GM21381 (cell line): ENCODE data around the gene SEMA4B.

Experiments used
- ATAC-seq: cut with Tn5 transposase; IDR thresholded peaks from one replicate; pipeline ENCODE4 v1.9.1; 2021; ENCODE audit warnings: mild to moderate bottlenecking, moderate library complexity; ENCODE audit not compliant: unreplicated experiment

Gene SEMA4B

DNA sequence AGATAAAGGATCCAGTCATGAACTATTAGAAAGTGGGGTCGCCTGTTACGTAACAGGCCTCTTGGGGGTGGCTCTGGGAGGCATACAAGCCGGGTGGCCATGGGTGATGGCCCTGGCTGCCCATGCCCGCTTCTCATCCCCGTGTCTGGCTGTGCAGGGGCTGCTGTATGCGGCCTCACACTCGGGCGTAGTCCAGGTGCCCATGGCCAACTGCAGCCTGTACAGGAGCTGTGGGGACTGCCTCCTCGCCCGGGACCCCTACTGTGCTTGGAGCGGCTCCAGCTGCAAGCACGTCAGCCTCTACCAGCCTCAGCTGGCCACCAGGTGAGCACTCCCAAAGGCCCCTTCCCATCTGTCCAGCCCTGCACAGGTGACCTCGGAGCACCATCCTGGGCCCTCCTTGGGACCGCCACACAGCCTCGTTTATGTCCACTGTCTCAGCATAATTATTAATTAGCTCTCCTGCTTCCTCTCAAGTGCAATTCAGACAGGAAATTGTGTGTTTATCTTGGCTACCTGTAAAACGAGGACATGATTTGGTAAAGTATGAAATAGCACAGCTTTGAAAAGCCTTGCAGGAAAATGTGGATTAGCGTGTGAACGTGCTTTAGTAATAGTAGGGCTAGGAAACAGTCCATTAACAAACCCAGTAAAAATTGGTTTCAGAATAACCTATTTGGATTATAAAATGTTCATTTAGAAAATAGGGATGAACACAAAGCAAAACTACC is 24.5 kb downstream of the SEMA4B start:
- no peak for ATAC-seq

- no peak for ATAC-seq
Measured at GRCh38 chr15:90227336-90227735, 26.2 kb downstream of the SEMA4B start.

- no peak for ATAC-seq
Measured at GRCh38 chr15:90227816-90228772, 27.0 kb downstream of the SEMA4B start.

DNA sequence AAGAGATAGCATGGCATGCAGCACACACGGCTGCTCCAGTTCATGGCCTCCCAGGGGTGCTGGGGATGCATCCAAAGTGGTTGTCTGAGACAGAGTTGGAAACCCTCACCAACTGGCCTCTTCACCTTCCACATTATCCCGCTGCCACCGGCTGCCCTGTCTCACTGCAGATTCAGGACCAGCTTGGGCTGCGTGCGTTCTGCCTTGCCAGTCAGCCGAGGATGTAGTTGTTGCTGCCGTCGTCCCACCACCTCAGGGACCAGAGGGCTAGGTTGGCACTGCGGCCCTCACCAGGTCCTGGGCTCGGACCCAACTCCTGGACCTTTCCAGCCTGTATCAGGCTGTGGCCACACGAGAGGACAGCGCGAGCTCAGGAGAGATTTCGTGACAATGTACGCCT is 27.8 kb downstream of the SEMA4B start:
- ATAC-seq = no peak

DNA sequence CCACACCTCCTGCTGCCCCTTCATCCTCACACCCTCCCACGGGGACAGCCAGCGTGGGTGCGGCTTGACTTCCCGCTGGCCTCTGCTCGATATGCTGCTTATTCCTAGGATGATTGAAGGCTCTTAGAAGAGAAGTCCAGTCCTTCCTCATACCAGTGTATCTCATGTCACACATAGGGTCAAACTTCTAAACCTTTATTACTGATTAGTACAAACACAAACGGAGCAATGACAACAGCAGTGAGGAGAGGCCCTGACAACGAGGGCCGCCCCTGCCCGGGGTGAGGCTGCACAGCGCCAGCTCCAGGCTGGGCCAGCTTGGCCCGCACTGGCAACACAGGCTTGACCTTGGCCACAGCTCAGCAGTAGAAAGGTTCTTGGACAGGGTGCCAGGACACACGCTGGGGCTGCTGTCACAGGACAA is 29.0 kb downstream of the SEMA4B start:
- no peak for ATAC-seq

- no peak for ATAC-seq
Measured at GRCh38 chr15:90230610-90231009, 29.5 kb downstream of the SEMA4B start.

DNA sequence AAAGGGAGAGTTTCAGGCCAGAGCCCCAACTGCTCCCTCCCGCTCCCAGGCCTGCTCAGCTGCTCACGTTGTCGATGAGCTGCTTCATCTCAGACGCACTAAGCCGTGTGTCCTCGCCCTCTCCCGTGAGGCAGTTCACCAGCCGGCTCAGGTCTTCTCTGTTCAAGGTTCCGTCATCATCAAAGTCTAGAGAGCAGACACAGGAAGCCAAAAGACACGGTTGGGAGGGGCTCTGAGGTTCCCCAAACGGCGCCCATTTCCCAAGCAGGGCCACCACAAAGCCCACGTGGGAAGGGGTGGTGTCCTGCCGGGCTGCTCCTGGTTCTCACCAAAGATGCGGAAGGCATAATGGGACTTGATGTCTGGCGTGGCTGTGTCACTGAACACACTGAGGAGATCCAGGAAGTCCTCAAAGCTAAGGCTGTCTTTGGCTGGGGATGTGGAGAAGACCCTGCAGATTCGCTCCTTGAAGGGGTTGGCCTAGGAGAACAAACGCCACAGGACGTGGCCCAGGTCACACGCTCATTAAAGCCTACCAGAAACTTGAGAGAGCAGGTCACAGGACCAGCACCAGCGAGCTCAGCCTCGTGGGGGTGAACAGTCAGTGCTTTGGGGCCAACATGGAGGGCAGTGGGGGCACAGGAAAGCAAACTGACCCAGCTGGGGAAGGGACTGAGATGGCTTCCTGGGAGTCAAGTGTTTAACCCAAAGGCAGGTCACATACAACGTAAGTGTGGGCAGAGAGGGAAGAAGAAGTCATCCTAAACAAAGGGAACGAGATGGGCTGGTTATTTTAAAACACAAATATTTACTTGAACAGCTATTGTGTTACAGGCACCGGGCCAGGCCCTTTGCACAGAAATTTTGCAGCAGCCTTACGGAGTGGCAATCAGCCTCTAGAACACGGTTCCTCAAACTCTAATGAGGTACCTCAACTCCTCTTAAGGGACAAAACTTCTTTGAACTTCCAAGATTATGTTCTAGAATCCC is 30.2 kb downstream of the SEMA4B start:
- no peak for ATAC-seq

DNA sequence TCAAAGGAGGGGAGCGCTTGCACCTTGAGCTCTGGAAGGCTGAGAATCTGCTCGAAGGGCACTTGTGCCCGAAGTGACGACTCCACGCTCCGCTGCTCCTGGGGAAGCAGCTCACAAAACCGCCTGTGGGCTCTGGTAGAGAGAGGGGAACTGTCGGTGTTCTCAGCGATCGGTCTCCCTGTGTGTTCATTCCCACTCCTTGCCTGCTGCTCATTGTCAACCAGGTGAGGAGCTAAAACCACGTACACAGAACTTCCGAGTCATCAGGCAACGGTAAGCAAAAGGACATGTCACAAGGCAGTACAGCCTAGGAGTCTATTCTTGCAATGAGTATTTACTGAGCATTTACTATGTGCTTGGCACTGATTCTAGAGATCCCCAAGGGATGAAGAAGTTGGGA is 31.1 kb downstream of the SEMA4B start:
- no peak for ATAC-seq

DNA sequence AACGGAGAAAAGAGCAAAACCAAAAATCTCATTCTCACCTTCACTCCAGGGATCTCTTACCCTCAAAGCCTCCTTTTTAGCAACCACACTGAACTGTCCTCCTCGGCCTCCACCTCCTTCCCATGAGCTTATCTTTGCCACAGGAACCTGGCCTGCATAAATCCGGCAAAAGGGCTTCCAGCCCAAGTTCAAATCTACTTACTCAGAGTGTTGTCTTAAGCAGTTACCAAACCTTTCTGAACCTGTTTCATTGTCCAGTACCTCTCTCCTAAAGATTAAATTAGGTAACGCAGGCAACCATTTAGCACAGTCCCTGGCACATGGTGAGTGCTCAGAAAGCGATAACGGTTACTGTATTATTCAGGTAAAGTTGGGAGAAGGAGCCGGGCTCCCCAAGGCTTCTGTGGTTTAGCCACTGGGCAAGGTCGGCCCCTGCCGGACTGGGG is 31.8 kb downstream of the SEMA4B start:
- ATAC-seq = no peak

DNA sequence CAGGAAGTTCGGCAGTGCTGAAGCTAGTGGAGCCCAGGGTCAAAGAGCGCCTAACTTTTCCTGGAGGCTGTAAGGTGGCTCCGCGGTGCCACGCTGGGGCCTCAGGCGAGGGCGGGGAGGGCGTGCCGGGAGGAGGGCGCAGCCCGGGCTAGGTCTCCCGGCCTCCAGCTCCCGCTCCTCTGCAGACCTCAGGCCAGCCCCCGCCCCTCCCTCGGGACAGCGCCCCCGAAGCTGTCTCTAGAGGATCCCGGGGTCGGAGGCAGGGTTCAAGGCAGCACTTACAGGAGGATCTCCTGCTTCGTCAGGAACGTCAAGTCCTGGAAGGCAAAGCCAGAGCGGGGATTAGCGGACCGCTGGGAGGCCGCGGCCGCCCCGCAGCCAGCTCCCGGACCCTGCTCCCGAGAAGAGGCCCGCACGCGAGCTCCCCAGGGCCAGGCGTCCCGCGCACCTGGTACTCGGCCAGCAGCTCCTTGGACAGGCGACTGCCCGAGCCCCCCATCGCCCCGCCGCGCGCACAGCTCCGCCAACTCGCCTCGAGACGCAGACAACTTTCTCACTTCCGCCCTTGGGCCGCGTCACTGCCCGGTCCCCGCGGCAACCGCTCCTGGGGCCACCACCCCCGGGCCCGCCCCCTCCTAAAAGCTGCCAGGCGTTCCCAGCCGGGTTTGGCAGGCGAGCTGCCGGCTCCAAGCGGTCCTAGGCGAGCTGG is 32.4 kb downstream of the SEMA4B start, which contains the start of gene CIB1:
Gene CIB1, minus strand, starts transcription at position 555 of the 709 bp plus-strand sequence. Its CDS starts 56 bp downstream, at position 499.
- peak; percentile 87 for ATAC-seq

DNA sequence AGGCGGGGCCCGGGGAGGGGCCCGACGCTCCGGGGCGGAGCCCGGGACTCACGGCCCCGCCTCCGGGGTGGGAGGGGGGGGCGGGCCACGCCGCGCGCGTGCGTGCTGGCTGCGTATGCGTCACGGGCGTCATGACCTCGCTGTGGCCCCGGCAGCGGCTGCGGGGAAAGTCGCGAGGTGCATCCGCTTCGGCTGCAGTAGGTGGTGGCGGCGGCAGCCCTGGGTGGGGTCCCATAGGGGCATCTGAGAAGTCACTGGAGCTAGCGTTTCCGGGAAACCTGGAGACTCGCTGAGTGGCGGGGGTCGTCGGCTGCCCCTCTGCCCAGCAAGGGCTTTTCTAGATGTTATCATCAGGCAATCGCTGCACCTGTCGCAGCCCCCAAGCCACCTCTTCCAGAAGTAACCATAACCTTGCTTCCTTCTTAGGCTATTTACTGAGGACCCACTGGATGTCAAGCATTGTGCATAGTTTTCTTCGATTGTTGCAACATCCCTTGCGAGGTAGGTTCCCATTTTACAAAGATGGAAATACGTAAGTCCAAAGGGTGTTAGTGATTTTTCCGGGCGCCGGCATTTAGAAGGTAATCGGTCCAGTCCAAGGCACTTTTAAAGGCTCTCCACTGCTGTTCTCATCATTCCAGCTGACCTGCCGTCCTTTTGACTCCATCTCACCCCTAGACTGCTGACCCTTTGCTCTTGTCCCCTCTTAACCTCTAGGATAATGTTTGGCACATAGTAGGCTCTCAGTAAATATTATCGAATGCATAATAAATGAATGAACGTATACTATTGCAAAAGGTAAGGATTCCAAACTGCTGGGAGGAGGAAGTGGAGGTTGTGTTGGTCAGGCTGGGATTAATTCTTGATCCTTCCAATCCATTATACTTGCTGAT is 33.2 kb downstream of the SEMA4B start, which contains the start of gene GDPGP1:
Gene GDPGP1, plus strand, starts transcription at position 114 of the 893 bp plus-strand sequence. CDS start 6,700 bp downstream, outside the sequence.
- peak; percentile 55 for ATAC-seq

- ATAC-seq = no peak
Measured at GRCh38 chr15:90239371-90239770, 38.2 kb downstream of the SEMA4B start.

GRCh38 chr15:90240856-90241255 is 39.7 kb downstream of the SEMA4B start:
- ATAC-seq = no peak

DNA sequence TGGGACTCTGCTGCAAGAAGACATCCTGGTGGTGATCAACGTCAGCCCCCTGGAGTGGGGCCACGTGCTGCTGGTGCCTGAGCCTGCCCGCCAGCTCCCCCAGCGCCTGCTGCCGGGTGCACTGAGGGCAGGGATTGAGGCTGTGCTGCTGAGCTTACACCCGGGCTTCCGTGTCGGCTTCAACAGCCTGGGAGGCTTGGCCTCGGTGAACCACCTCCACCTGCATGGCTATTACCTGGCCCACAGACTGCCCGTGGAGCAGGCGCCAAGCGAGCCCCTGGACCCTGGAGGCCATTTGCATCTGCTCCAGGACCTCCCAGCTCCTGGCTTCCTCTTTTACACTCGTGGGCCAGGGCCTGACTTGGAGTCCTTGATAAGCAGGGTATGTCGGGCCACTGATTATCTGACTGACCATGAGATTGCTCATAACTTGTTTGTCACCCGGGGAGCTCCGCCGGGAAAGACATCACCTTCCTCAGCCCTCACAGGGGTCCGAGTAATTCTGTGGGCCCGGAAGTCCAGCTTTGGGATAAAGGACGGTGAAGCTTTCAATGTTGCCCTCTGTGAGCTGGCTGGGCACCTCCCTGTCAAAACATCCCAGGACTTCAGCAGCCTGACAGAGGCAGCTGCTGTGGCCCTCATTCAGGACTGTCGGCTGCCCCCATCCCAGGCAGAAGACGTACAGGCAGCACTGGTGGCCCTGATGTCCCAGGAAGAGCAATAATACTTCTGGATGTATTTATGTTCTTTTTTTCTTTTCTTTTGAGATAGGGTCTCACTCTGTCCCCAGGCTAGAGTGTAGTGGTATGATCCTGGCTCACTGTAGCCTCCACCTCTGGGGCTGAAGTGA is 40.4 kb downstream of the SEMA4B start:
- ATAC-seq = no peak

- no peak for ATAC-seq
Measured at GRCh38 chr15:90243943-90244639, 43.0 kb downstream of the SEMA4B start.

GRCh38 chr15:90248789-90249202 is 47.7 kb downstream of the SEMA4B start:
- ATAC-seq = no peak

GRCh38 chr15:90249203-90249863 is 48.2 kb downstream of the SEMA4B start, which contains the start of gene TTLL13:
Gene TTLL13 (plus strand): TSS chr15:90249556. CDS start chr15:90250631, 1,075 bp downstream.
- peak; percentile 84 for ATAC-seq
